HEK293T (cell line): ENCODE results near the gene FOCAD.

Source experiments
- ARNT ChIP-seq: fragments of 450-650 bp; IDR thresholded peaks from 2 replicates; pipeline ENCODE4 v1.6.1; 2017; ENCODE audit warnings: mild to moderate bottlenecking
- BHLHE40 ChIP-seq: fragments of 450-650 bp; IDR thresholded peaks from 2 replicates; pipeline ENCODE4 v1.6.1; 2016; ENCODE audit warnings: mild to moderate bottlenecking, moderate library complexity, borderline replicate concordance
- CTBP1 ChIP-seq: fragments of 450-650 bp; IDR thresholded peaks from 2 replicates; pipeline ENCODE4 v1.6.1; 2016; ENCODE audit warnings: borderline replicate concordance
- ELF4 ChIP-seq: fragments of 450-650 bp; IDR thresholded peaks from 2 replicates; pipeline ENCODE4 v1.6.1; 2017; ENCODE audit warnings: antibody characterized with exemption
- FOXA1 ChIP-seq: fragments of 450-650 bp; IDR thresholded peaks from 2 replicates; pipeline ENCODE4 v1.6.1; 2016; ENCODE audit warnings: mild to moderate bottlenecking
- FOXK2 ChIP-seq: fragments of 450-650 bp; IDR thresholded peaks from 2 replicates; pipeline ENCODE4 v1.6.1; 2016; ENCODE audit warnings: mild to moderate bottlenecking
- FOXM1 ChIP-seq: fragments of 450-650 bp; IDR thresholded peaks from 2 replicates; pipeline ENCODE4 v1.6.1; 2017; ENCODE audit warnings: mild to moderate bottlenecking, borderline replicate concordance
- HDGF ChIP-seq: fragments of 450-650 bp; IDR thresholded peaks from 2 replicates; pipeline ENCODE4 v1.6.1; 2017; ENCODE audit warnings: antibody characterized with exemption, borderline replicate concordance
- L3MBTL2 ChIP-seq: fragments of 450-650 bp; conservative IDR thresholded peaks from 2 replicates; pipeline ENCODE4 v1.6.1; 2016; ENCODE audit warnings: mild to moderate bottlenecking
- LEF1 ChIP-seq: fragments of 450-650 bp; IDR thresholded peaks from 2 replicates; pipeline ENCODE4 v1.6.1; 2017; ENCODE audit warnings: mild to moderate bottlenecking, borderline replicate concordance
- NFRKB ChIP-seq: fragments of 450-650 bp; IDR thresholded peaks from 2 replicates; pipeline ENCODE4 v1.6.1; 2016; ENCODE audit warnings: mild to moderate bottlenecking, moderate library complexity
- TARDBP ChIP-seq: fragments of 450-650 bp; IDR thresholded peaks from 2 replicates; pipeline ENCODE4 v1.6.1; 2016
- ZNF384 ChIP-seq: fragments of 450-650 bp; IDR thresholded peaks from 2 replicates; pipeline ENCODE4 v1.6.1; 2016
- TF ChIP-seq, protein P1 (sequence below): fragments of 450-650 bp; IDR thresholded peaks from 2 replicates; pipeline ENCODE4 v1.6.1; 2016

DNA sequence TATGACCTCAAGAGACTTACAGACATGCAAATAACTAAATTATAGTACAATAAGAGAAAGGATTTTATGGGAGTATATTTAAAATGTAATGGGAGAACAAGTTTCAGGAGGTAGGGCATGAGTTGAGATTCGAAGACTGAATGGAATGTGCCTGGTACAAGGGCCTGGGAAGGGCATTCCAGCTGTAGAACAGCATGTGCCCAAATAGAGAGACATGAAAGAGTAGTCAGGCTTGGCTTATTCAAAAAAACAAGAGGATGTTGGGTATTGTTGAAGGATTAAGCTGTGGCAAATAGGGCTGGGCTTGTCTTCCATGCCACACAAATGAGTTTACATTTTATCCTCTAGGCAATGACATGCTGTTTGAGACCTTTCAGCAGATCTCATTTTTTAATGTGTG lies 86.9 kb downstream of the FOCAD start:
- no peak for TF ChIP-seq LEF1
- TF ChIP-seq ELF4: no peak
- no peak for TF ChIP-seq NFRKB
- TF ChIP-seq FOXA1: no peak
- TF ChIP-seq L3MBTL2: no peak
- no peak for TF ChIP-seq ZNF384
- no peak for TF ChIP-seq ARNT
- no peak for TF ChIP-seq TARDBP
- TF ChIP-seq CTBP1: no peak
- TF ChIP-seq BHLHE40: no peak
- TF ChIP-seq FOXM1: no peak
- TF ChIP-seq, protein P1, sequence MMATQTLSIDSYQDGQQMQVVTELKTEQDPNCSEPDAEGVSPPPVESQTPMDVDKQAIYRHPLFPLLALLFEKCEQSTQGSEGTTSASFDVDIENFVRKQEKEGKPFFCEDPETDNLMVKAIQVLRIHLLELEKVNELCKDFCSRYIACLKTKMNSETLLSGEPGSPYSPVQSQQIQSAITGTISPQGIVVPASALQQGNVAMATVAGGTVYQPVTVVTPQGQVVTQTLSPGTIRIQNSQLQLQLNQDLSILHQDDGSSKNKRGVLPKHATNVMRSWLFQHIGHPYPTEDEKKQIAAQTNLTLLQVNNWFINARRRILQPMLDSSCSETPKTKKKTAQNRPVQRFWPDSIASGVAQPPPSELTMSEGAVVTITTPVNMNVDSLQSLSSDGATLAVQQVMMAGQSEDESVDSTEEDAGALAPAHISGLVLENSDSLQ: no peak
- TF ChIP-seq FOXK2: no peak
- no peak for TF ChIP-seq HDGF
